ENCODE data around the gene IL12RB1.

- no peak for TF ChIP-seq CTCF (IDR thresholded peaks at IDR 0.05)
- no peak for TF ChIP-seq POLR2A (IDR thresholded peaks at IDR 0.05)
Observed at GRCh38 chr19:18121166-18121565, 34.4 kb upstream of the IL12RB1 start.
